Measurements from ENCODE around the gene CTNNA1.

Gene CTNNA1

GRCh38 chr5:138930371-138931097 lies 177.3 kb downstream of the CTNNA1 start:
- no peaks in the 10 kb centered on the region for H3K27me3 Mint-ChIP-seq (ENCODE audit: low read depth, poor library complexity)
- peaks cover 24% of the 10 kb centered on the region for H3K4me1 Mint-ChIP-seq
- no peak for TF ChIP-seq CTCF (IDR thresholded peaks at IDR 0.05)
- no peak overlapping the region for H3K4me3 Mint-ChIP-seq
- no peaks in the 10 kb centered on the region for H3K9me3 Mint-ChIP-seq
- H3K36me3 Mint-ChIP-seq (ENCODE audit: low read depth), result peaks cover 90% of the 10 kb centered on the region
- peak overlapping the region; percentile 32 for H3K27ac Mint-ChIP-seq
- DNase-seq, result no peak

GRCh38 chr5:138932171-138932810 lies 179.1 kb downstream of the CTNNA1 start:
- no peak for DNase-seq
- Mint-ChIP-seq H3K36me3 (ENCODE audit: low read depth) (peaks cover 87% of the 10 kb centered on the region), H3K4me1 (peaks cover 40% of the 10 kb centered on the region), H3K27me3 (ENCODE audit: low read depth, poor library complexity) (peaks cover 2% of the 10 kb centered on the region), H3K4me3 (no peak overlapping the region), H3K27ac (peak overlapping the region; percentile 8), H3K9me3 (no peaks in the 10 kb centered on the region)
- no peak for TF ChIP-seq CTCF (IDR thresholded peaks at IDR 0.05)

- no peak for TF ChIP-seq CTCF (IDR thresholded peaks at IDR 0.05)
- DNase-seq, result no peak
- Mint-ChIP-seq H3K4me1 (peaks cover 50% of the 10 kb centered on the region), H3K36me3 (ENCODE audit: low read depth) (peaks cover 81% of the 10 kb centered on the region), H3K27me3 (ENCODE audit: low read depth, poor library complexity) (peaks cover 2% of the 10 kb centered on the region), H3K9me3 (no peaks in the 10 kb centered on the region), H3K27ac (peak overlapping the region; percentile 93), H3K4me3 (no peak overlapping the region)
Observed at GRCh38 chr5:138933522-138934290, 180.5 kb downstream of the CTNNA1 start.

GRCh38 chr5:138934971-138935370 lies 181.7 kb downstream of the CTNNA1 start:
- peaks cover 83% of the 10 kb centered on the region for H3K36me3 Mint-ChIP-seq (ENCODE audit: low read depth)
- H3K9me3 Mint-ChIP-seq, result no peaks in the 10 kb centered on the region
- H3K4me3 Mint-ChIP-seq, result no peak overlapping the region
- peak overlapping the region; percentile 52 for H3K27ac Mint-ChIP-seq
- H3K4me1 Mint-ChIP-seq, result peaks cover 50% of the 10 kb centered on the region
- no peak for DNase-seq
- no peak for TF ChIP-seq CTCF (IDR thresholded peaks at IDR 0.05)
- H3K27me3 Mint-ChIP-seq (ENCODE audit: low read depth, poor library complexity), result peaks cover 2% of the 10 kb centered on the region

GRCh38 chr5:138935466-138935865 lies 182.2 kb downstream of the CTNNA1 start:
- Mint-ChIP-seq H3K36me3 (ENCODE audit: low read depth) (peaks cover 81% of the 10 kb centered on the region), H3K9me3 (peaks cover under 1% of the 10 kb centered on the region), H3K27me3 (ENCODE audit: low read depth, poor library complexity) (peaks cover 2% of the 10 kb centered on the region), H3K4me1 (peaks cover 50% of the 10 kb centered on the region), H3K4me3 (no peak overlapping the region), H3K27ac (peak overlapping the region; percentile 52)
- TF ChIP-seq CTCF (IDR thresholded peaks at IDR 0.05), result no peak
- no peak for DNase-seq
